Calu3 (cell line): ENCODE measurements around the gene CACNG4. TPM values are rescaled to one million over a fixed set of nuclear protein-coding genes. Genes with fewer than 3 reads are reported as not detected.

Source experiments
- BruUV-seq: library from RNA; stranded (reverse); fragments of 400-500 nt; replicated peaks from 2 replicates; lab custom pipeline; 2021; lab: Mats Ljungman, UMichigan
- CTCF ChIA-PET: fragments of 300-600 bp; sonication (Branson Sonifier 250); formaldehyde crosslinking; loops from one replicate; lab custom pipeline; 2022; ENCODE audit warnings: antibody characterized with exemption; lab: Charles Lee
- DNase-seq: peaks from one replicate; pipeline ENCODE4 v3.0.0; 2022
- H3K27ac Mint-ChIP-seq: one replicate; pipeline ENCODE4 v1.8.0; 2022; ENCODE audit warnings: mixed read lengths; ENCODE audit not compliant: unreplicated experiment
- H3K27me3 Mint-ChIP-seq: one replicate; pipeline ENCODE4 v1.8.0; 2022; ENCODE audit warnings: mixed read lengths; ENCODE audit not compliant: unreplicated experiment
- H3K36me3 Mint-ChIP-seq: one replicate; pipeline ENCODE4 v1.8.0; 2022; ENCODE audit warnings: mild to moderate bottlenecking, moderate library complexity, mixed read lengths; ENCODE audit not compliant: insufficient read depth, unreplicated experiment
- H3K4me1 Mint-ChIP-seq: one replicate; pipeline ENCODE4 v1.8.0; 2022; ENCODE audit warnings: mild to moderate bottlenecking, low read depth, mixed read lengths; ENCODE audit not compliant: unreplicated experiment
- H3K4me3 Mint-ChIP-seq: one replicate; pipeline ENCODE4 v1.8.0; 2022; ENCODE audit warnings: mild to moderate bottlenecking, low read depth, moderate library complexity, mixed read lengths; ENCODE audit not compliant: unreplicated experiment
- H3K9me3 Mint-ChIP-seq: one replicate; pipeline ENCODE4 v1.8.0; 2022; ENCODE audit warnings: low read depth, mixed read lengths; ENCODE audit not compliant: unreplicated experiment
- CTCF ChIP-seq: fragments of 200-600 bp; IDR thresholded peaks from one replicate; pipeline ENCODE4 v1.8.0; 2022; ENCODE audit warnings: antibody characterized with exemption; ENCODE audit not compliant: unreplicated experiment
- intact Hi-C: fragments of 100-400 bp; cut with micrococcal nuclease; formaldehyde crosslinking; loops from one replicate; pipeline ENCODE4 v1.10.0; 2022; ENCODE audit not compliant: unreplicated experiment
- total RNA-seq: library from RNA; stranded (reverse); gene quantifications from 2 replicates; pipeline ENCODE4 v1.2.3, GENCODE V29; 2022

CACNG4 gene
- total RNA-seq, 1 experiment from 2014 or later: 3.8 TPM

GRCh38 chr17:66989076-66989475 lies 24.6 kb downstream of the CACNG4 start:
- DNase-seq: no peak
- Mint-ChIP-seq H3K27ac (no peak overlapping the region), H3K36me3 (no peaks in the 10 kb centered on the region), H3K9me3 (no peaks in the 10 kb centered on the region), H3K4me3 (no peak overlapping the region), H3K4me1 (no peaks in the 10 kb centered on the region), H3K27me3 (peaks cover 15% of the 10 kb centered on the region)
- intact Hi-C loops: no loop called here
- no TSS peak for BruUV-seq
- no peak for TF ChIP-seq CTCF
- CTCF ChIA-PET: interaction anchor here (0.6 kb wide), 1 partner anchor 656 kb away, joined by 3 read pairs; no protein-coding TSS in a partner anchor

- DNase-seq: no peak
- Mint-ChIP-seq H3K27ac (no peak overlapping the region), H3K4me3 (no peak overlapping the region), H3K4me1 (no peaks in the 10 kb centered on the region), H3K27me3 (peaks cover 15% of the 10 kb centered on the region), H3K9me3 (no peaks in the 10 kb centered on the region), H3K36me3 (no peaks in the 10 kb centered on the region)
- no peak for TF ChIP-seq CTCF
- intact Hi-C loops: no loop called here
- BruUV-seq: no TSS peak
- CTCF ChIA-PET: interaction anchor here (0.6 kb wide), 1 partner anchor 656 kb away, joined by 3 read pairs; no protein-coding TSS in a partner anchor
These were observed 25.1 kb downstream of the CACNG4 start for GRCh38 chr17:66989579-66989978.

- no peak for DNase-seq
- Mint-ChIP-seq H3K27me3 (peaks cover 15% of the 10 kb centered on the region), H3K36me3 (no peaks in the 10 kb centered on the region)
These were observed 25.5 kb downstream of the CACNG4 start for GRCh38 chr17:66990047-66990446.

GRCh38 chr17:66992911-66993442 lies 28.5 kb downstream of the CACNG4 start:
- CTCF ChIA-PET: no interaction called here
- no peak for TF ChIP-seq CTCF
- no peaks in the 10 kb centered on the region for H3K36me3 Mint-ChIP-seq
- no peak overlapping the region for H3K27ac Mint-ChIP-seq
- H3K4me3 Mint-ChIP-seq: no peak overlapping the region
- no TSS peak for BruUV-seq
- intact Hi-C loops: no loop called here
- no peaks in the 10 kb centered on the region for H3K9me3 Mint-ChIP-seq
- H3K4me1 Mint-ChIP-seq: peaks cover 14% of the 10 kb centered on the region
- peaks cover 18% of the 10 kb centered on the region for H3K27me3 Mint-ChIP-seq
- DNase-seq: no peak

More at GRCh38 chr17:66990047-66990446, 25.5 kb downstream of the CACNG4 start:
- no peak overlapping the region for H3K27ac Mint-ChIP-seq
- intact Hi-C loops: no loop called here
- H3K9me3 Mint-ChIP-seq: no peaks in the 10 kb centered on the region
- H3K4me1 Mint-ChIP-seq: no peaks in the 10 kb centered on the region
- no TSS peak for BruUV-seq
- no peak overlapping the region for H3K4me3 Mint-ChIP-seq
- TF ChIP-seq CTCF: no peak
- CTCF ChIA-PET: no interaction called here
